Panc1 (cell line): ENCODE data around the gene SDK2. TPM values are rescaled to one million over a fixed set of nuclear protein-coding genes. Genes with fewer than 3 reads are reported as not detected.

Source experiments
- ATAC-seq: fragments of 200-7000 bp; cut with Tn5 transposase; 2 replicates; pipeline ENCODE4 v1.9.1; 2020; ENCODE audit warnings: mild to moderate bottlenecking, moderate library complexity
- BruUV-seq: library from RNA; stranded (reverse); fragments of 400-500 nt; replicated peaks from 2 replicates; lab custom pipeline; 2021; lab: Mats Ljungman, UMichigan
- CTCF ChIA-PET: fragments of 300-600 bp; sonication (Branson Sonifier 250); formaldehyde crosslinking; loops from one replicate; lab custom pipeline; 2022; ENCODE audit warnings: antibody characterized with exemption; lab: Charles Lee
- POLR2A ChIA-PET: fragments of 300-600 bp; sonication (Branson Sonifier 250); formaldehyde crosslinking; loops from one replicate; lab custom pipeline; 2022; ENCODE audit warnings: antibody characterized with exemption; lab: Charles Lee
- DNase-seq: peaks from one replicate; pipeline ENCODE4 v3.0.0-alpha.2; 2010; ENCODE audit warnings: low read depth, low spot score
- H3K27ac ChIP-seq: 2 replicates; pipeline ENCODE4 v1.5.1; 2011; ENCODE audit warnings: mild to moderate bottlenecking, low read length, inconsistent platforms
- H3K27me3 ChIP-seq: fragments of 200-500 bp; sonication (Bioruptor generic); 2 replicates; pipeline ENCODE4 v1.6.0; 2014; ENCODE audit warnings: low read length, inconsistent platforms; ENCODE audit not compliant: control insufficient read depth, insufficient read depth
- H3K36me3 ChIP-seq: fragments of 200-500 bp; sonication (Bioruptor generic); 2 replicates; pipeline ENCODE4 v1.5.1; 2014; ENCODE audit warnings: inconsistent platforms, mild to moderate bottlenecking, low read length, moderate library complexity; ENCODE audit not compliant: control insufficient read depth, insufficient read depth
- H3K4me1 ChIP-seq: 2 replicates; pipeline ENCODE4 v1.5.1; 2011; ENCODE audit warnings: inconsistent platforms, mild to moderate bottlenecking, low read length, moderate library complexity; ENCODE audit not compliant: control insufficient read depth, insufficient read depth
- H3K4me3 ChIP-seq, 2 experiments: 2 replicates each; pipeline ENCODE4 v1.5.1; 2011 to 2012; ENCODE audit warnings: low read depth in 2 of 2, low read length in 2 of 2, mild to moderate bottlenecking in 2 of 2, inconsistent platforms in 1 of 2, moderate library complexity in 1 of 2
- H3K9me3 ChIP-seq: fragments of 200-500 bp; sonication (Bioruptor generic); 2 replicates; pipeline ENCODE4 v1.5.1; 2014; ENCODE audit warnings: low read depth, mild to moderate bottlenecking, inconsistent platforms, low read length, moderate library complexity; ENCODE audit not compliant: control insufficient read depth, insufficient read depth
- CTCF ChIP-seq: fragments of 450-650 bp; IDR thresholded peaks from 2 replicates; pipeline ENCODE4 v1.5.1; 2017; ENCODE audit warnings: mild to moderate bottlenecking
- POLR2AphosphoS5 ChIP-seq: IDR thresholded peaks from 2 replicates; pipeline ENCODE4 v1.6.1; 2012; ENCODE audit warnings: mild to moderate bottlenecking, low read depth, low read length, moderate library complexity
- REST ChIP-seq, 2 experiments: IDR thresholded peaks; 2 replicates each; pipeline ENCODE4 v1.6.1; 2011 to 2012; ENCODE audit warnings: low read depth in 2 of 2, control low read depth in 1 of 2, low read length in 1 of 2, mild to moderate bottlenecking in 1 of 2, moderate library complexity in 1 of 2; ENCODE audit not compliant: insufficient read depth in 1 of 2
- SIN3A ChIP-seq: IDR thresholded peaks from 2 replicates; pipeline ENCODE4 v1.6.1; 2012; ENCODE audit warnings: low read depth, mild to moderate bottlenecking, low read length, moderate library complexity, borderline replicate concordance; ENCODE audit not compliant: insufficient read depth
- TCF7L2 ChIP-seq: IDR thresholded peaks from 2 replicates; pipeline ENCODE4 v1.6.1; 2011; ENCODE audit warnings: mild to moderate bottlenecking, low read depth, low read length, inconsistent platforms
- in situ Hi-C: cut with HindIII; loops from 2 replicates; pipeline ENCODE4 v1.10.0; 2016; ENCODE audit warnings: low sequenced_read_pairs, low pct_unique_long_range_greater_than_20kb
- intact Hi-C: fragments of 100-400 bp; cut with micrococcal nuclease; formaldehyde crosslinking; loops from one replicate; pipeline ENCODE4 v1.10.0; 2022; ENCODE audit not compliant: unreplicated experiment
- total RNA-seq: library from RNA; stranded (reverse); gene quantifications from one replicate; pipeline ENCODE4 v1.2.1, GENCODE V29; 2021; ENCODE audit not compliant: unreplicated experiment

The SDK2 gene
- total RNA-seq, 1 experiment from 2014 or later: 0.41 TPM

- no peaks in the 10 kb centered on the region for H3K9me3 ChIP-seq
- ChIA-PET POLR2A (no interaction called here), CTCF (no interaction called here)
- in situ Hi-C loops (no loop called here), intact Hi-C loops (no loop called here)
- H3K36me3 ChIP-seq: no peaks in the 10 kb centered on the region
- DNase-seq: no peak
- no peak for ATAC-seq
- BruUV-seq: no TSS peak
- TF ChIP-seq POLR2AphosphoS5: no peak
- no peak for TF ChIP-seq CTCF
- TF ChIP-seq SIN3A: no peak
- no peak for TF ChIP-seq TCF7L2
- TF ChIP-seq REST (IDR thresholded peaks at IDR 0.05; ENCODE audit: insufficient read depth in 1 of 2, low read depth in 2 of 2, low read length in 1 of 2): no peak
- H3K4me3 ChIP-seq: no peak overlapping the region
- no peaks in the 10 kb centered on the region for H3K4me1 ChIP-seq
- H3K27me3 ChIP-seq: no peaks in the 10 kb centered on the region; the same call in 1 of the 2 replicates
- H3K27ac ChIP-seq: no peak overlapping the region
Observed at GRCh38 chr17:73522107-73522506, 122.1 kb downstream of the SDK2 start.

- H3K4me1 ChIP-seq: no peaks in the 10 kb centered on the region
- H3K4me3 ChIP-seq: no peak overlapping the region
- H3K27ac ChIP-seq: no peak overlapping the region
- ATAC-seq: no peak
- TF ChIP-seq CTCF: no peak
- TF ChIP-seq TCF7L2: no peak
- TF ChIP-seq SIN3A: no peak
- no peak for TF ChIP-seq POLR2AphosphoS5
- no peak for TF ChIP-seq REST (IDR thresholded peaks at IDR 0.05; ENCODE audit: insufficient read depth in 1 of 2, low read depth in 2 of 2, low read length in 1 of 2)
- no peak for DNase-seq
- intact Hi-C loops (no loop called here), in situ Hi-C loops (no loop called here)
- POLR2A ChIA-PET: interaction anchor here (0.7 kb wide), 1 partner anchor 48 kb away, joined by 9 read pairs; no protein-coding TSS in a partner anchor
- H3K27me3 ChIP-seq: no peaks in the 10 kb centered on the region; the same call in 1 of the 2 replicates
- CTCF ChIA-PET: no interaction called here
- H3K9me3 ChIP-seq: no peaks in the 10 kb centered on the region
- no TSS peak for BruUV-seq
- H3K36me3 ChIP-seq: no peaks in the 10 kb centered on the region
Observed at GRCh38 chr17:73521376-73521775, 122.9 kb downstream of the SDK2 start.
